ENCODE data around the gene KLRG1. TPM values are rescaled to one million over a fixed set of nuclear protein-coding genes. Genes with fewer than 3 reads are reported as not detected.
A peak's percentile ranks its signal among the peaks of the same experiment; 100 is the strongest.

KLRG1 gene
- total RNA-seq, 2 donors from 2014 or later, result 6.7 to 23.2 TPM

- Mint-ChIP-seq H3K27me3 (no peaks in the 10 kb centered on the region), H3K9me3 (no peaks in the 10 kb centered on the region), H3K4me3 (peak overlapping the region; percentile 55), H3K27ac (peak overlapping the region; percentile 64 to 79), H3K4me1 (ENCODE audit: low read depth in 2 of 2) (peaks cover 54 to 61% of the 10 kb centered on the region in 2 donors), H3K36me3 (peaks cover 8% of the 10 kb centered on the region)
- DNase-seq (ENCODE audit: low spot score), result no peak
- ATAC-seq, result no peak
Observed at GRCh38 chr12:8995021-8995775, 5.9 kb downstream of the KLRG1 start.

DNA sequence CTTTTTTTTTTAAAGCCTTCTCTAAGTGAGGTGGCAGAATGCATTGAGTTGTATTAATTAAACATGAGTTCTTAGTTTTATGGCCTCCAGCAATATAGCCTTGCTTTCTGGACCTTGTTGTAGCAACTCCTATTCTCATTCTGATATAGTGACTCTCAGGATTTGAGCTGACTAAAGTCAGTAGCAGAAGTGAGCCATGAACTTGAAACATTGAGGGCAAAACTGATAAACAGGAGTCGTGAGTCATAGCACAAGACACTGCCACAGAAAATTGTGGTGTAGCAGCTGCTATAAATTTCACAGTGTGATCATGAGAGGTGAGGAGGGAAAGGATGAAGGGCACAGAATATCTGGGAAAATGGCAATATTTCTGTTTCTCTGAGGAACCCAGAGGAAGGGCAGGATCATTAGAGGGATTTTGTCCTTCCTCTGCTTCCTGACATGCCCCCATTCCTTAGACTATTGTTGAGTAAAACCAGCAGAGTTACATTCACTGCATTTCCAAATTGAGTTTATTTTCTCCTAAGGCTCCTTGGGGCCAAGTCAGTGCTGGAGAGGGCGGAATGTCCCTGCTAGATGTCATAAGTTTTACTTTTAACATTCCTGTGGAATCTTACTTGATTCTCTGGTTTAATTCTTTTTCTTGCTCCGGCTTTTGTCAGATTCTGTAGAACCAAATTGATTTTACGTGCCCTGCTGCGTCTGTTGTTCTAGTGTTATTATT lies 7.5 kb downstream of the KLRG1 start:
- Mint-ChIP-seq H3K27ac (peak overlapping the region; percentile 64 to 79), H3K36me3 (peaks cover 8% of the 10 kb centered on the region)

DNA sequence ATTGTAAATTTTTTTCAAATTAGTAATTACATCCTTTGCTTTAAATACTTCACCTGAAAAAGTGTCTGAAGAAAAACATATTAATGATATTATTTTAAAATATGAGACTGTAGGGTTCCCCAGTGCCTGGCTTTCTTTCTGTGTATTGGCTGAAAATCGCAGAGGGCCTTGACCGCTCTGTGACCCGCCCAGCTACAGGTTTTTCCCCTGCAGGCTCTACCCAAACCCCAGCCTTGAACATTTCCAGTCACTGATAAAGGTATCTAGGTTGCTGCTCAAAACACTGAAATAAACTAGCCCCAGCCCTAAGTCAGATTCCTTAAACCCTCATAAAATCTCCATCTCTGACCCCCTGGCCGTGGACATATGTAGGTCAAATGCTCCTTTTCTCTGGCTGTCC lies 11.9 kb downstream of the KLRG1 start:
- H3K36me3 Mint-ChIP-seq, result peaks cover 8% of the 10 kb centered on the region
- H3K4me3 Mint-ChIP-seq, result peak overlapping the region; percentile 66

More for the DNA sequence above, 7.5 kb downstream of the KLRG1 start:
- peak overlapping the region; percentile 55 for H3K4me3 Mint-ChIP-seq
- no peaks in the 10 kb centered on the region for H3K9me3 Mint-ChIP-seq
- H3K4me1 Mint-ChIP-seq (ENCODE audit: low read depth in 2 of 2), result peaks cover 60 to 71% of the 10 kb centered on the region in 2 donors
- no peaks in the 10 kb centered on the region for H3K27me3 Mint-ChIP-seq
- DNase-seq (ENCODE audit: low spot score) (no peak), ATAC-seq (peak; percentile 90)

GRCh38 chr12:9002335-9002734 lies 13.0 kb downstream of the KLRG1 start:
- H3K36me3 Mint-ChIP-seq, result peaks cover 8% of the 10 kb centered on the region

More for the DNA sequence above, 11.9 kb downstream of the KLRG1 start:
- Mint-ChIP-seq H3K9me3 (no peaks in the 10 kb centered on the region), H3K4me1 (ENCODE audit: low read depth in 2 of 2) (peaks cover 49 to 66% of the 10 kb centered on the region in 2 donors), H3K27ac (peak overlapping the region; percentile 57 to 74), H3K27me3 (no peaks in the 10 kb centered on the region)
- ATAC-seq (no peak), DNase-seq (ENCODE audit: low spot score) (no peak)

GRCh38 chr12:9022592-9022991 lies 33.2 kb downstream of the KLRG1 start:
- Mint-ChIP-seq H3K36me3 (peaks cover 11% of the 10 kb centered on the region), H3K4me3 (no peak overlapping the region), H3K27ac (no peak overlapping the region), H3K27me3 (no peaks in the 10 kb centered on the region), H3K4me1 (ENCODE audit: low read depth in 2 of 2) (peaks cover 5 to 6% of the 10 kb centered on the region in 2 donors), H3K9me3 (peaks cover under 1% of the 10 kb centered on the region)
- no peak for ATAC-seq
- no peak for DNase-seq (ENCODE audit: low spot score)

More at GRCh38 chr12:9002335-9002734, 13.0 kb downstream of the KLRG1 start:
- Mint-ChIP-seq H3K27me3 (no peaks in the 10 kb centered on the region), H3K4me1 (ENCODE audit: low read depth in 2 of 2) (peaks cover 48 to 61% of the 10 kb centered on the region in 2 donors), H3K27ac (peak overlapping the region; percentile 73 to 76), H3K9me3 (no peaks in the 10 kb centered on the region), H3K4me3 (peak overlapping the region; percentile 64)
- ATAC-seq, result no peak
- DNase-seq (ENCODE audit: low spot score), result no peak

DNA sequence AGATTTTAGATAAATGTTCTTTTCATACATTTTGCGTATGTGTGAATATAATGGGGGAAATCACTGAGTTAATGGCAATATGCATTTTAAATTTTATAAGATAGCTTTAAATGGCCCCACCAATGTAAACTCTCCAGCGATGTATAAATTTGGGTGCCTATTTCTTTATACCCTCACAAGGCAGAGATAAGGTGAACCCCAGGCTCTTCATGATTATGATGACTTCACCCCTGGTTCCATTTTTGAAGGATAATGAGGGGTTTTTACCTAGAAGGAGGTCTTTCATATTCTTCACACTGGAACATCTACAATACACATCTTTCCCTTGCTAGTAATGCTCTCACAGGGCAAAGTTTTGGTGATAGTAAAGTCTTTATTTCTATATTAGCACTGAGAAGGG lies 35.2 kb downstream of the KLRG1 start:
- no peaks in the 10 kb centered on the region for H3K27me3 Mint-ChIP-seq
- H3K27ac Mint-ChIP-seq, result no peak overlapping the region
- ATAC-seq (no peak), DNase-seq (ENCODE audit: low spot score) (no peak)
- peaks cover 12 to 14% of the 10 kb centered on the region in 2 donors for H3K4me1 Mint-ChIP-seq (ENCODE audit: low read depth in 2 of 2)
- H3K9me3 Mint-ChIP-seq, result no peaks in the 10 kb centered on the region
- no peak overlapping the region for H3K4me3 Mint-ChIP-seq
- peaks cover 6% of the 10 kb centered on the region for H3K36me3 Mint-ChIP-seq

DNA sequence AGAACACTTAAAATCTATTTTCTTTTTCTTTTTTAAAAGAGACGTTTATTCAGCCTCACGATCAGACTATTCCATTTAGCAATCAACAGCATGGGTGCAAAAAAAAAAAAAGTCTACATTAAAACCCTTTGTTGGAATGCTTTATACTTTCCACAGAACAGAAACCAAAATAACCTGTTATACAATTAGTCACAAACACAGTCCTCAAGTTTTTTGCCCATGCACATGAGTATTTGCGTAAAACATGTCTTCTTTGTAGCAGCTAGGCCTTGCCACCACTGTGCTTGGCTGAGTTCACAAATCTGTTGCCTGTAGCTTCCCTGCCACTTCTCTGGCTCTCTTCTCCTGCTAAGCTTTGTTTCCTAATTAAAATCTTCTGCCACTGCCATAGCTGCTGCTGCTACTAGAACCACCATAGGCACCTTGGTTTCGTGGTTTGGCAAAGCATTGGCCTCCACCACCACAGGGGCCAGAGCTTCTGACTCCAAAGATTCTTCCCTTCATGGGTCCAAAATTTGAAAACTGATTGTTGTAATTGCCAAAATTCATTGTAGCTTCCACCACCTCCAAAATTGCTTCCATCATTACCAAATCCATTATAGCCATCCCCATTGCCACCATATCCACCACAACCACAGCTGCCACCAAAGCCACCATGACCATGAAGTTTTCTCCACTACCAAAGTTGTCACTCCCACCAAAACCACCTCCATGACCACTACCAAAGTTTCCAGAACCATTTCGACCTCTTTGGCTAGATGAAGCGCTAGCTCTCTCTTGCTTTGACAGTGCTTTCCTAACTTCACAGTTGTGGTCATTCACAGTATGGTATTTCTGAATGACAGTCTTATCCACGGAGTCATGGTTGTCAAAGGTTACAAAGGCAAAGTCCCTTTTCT lies 38.1 kb downstream of the KLRG1 start:
- peaks cover 6% of the 10 kb centered on the region for H3K36me3 Mint-ChIP-seq
- H3K4me3 Mint-ChIP-seq, result peak overlapping the region; percentile 72
- peak overlapping the region; percentile 82 to 83 for H3K27ac Mint-ChIP-seq
- no peaks in the 10 kb centered on the region for H3K9me3 Mint-ChIP-seq
- H3K27me3 Mint-ChIP-seq, result no peaks in the 10 kb centered on the region
- DNase-seq (ENCODE audit: low spot score) (peak; percentile 74), ATAC-seq (peak; percentile 57 to 78)
- peaks cover 18 to 20% of the 10 kb centered on the region in 2 donors for H3K4me1 Mint-ChIP-seq (ENCODE audit: low read depth in 2 of 2)

DNA sequence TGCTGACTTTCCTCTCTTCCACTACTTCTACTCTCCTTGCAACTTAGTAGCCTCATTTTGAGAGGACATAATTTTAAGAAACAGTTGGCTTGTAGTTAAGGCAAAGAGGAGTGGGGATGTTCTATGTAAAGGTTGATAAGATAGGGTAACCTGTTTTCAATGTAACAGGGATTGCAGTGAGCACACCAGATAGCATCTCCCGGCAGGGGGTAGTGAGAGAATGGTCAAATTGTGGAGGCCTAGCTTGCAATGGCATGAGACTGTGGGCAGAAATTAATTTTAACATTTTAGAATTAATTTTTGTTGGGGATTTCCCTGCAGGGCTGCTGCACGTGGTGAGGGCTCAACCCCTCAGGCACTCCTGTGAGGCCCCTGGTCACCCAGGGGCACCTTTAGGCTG lies 41.4 kb downstream of the KLRG1 start:
- H3K36me3 Mint-ChIP-seq, result peaks cover 6% of the 10 kb centered on the region
- peak overlapping the region in 1 of 2 donors; percentile 78 for H3K27ac Mint-ChIP-seq
- H3K9me3 Mint-ChIP-seq, result no peaks in the 10 kb centered on the region

DNA sequence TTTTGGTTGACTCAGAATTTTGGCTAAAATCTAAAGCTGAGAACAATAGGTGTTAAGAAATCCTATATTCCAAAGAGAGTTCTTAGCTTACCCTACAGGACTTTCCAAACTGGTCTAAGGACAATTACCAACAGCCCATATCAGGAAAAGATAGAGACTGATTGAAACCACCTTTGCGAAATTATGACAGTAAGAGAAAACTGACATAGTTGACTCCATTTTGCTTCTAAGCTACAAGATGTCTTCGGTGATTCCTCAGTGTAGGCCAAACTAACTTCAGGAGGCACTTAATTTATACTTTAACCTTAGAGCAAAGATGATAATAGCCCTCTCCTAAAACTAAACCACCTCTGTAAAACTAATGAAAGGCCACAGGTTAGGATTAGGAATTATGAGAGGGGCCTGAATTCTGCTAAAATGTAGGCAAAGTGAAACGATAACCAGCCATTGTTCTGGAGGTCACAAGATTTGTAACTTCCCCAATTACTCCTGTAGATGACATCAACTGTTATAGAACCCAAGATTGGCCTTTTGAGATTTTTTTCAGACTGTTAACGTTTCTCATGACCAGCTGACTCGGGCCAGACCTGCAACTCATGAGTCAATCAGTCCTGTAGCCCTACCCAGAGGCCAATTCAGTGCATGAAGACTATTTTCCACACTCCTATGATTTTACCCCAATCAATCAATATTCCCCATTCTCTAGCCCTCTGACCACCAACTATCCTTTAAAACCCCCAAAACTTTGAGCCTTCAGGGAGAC lies 43.0 kb downstream of the KLRG1 start:
- Mint-ChIP-seq H3K36me3 (peaks cover 5% of the 10 kb centered on the region), H3K27me3 (no peaks in the 10 kb centered on the region), H3K27ac (peak overlapping the region; percentile 38 to 91), H3K4me3 (no peak overlapping the region), H3K4me1 (ENCODE audit: low read depth in 2 of 2) (peaks cover 39 to 43% of the 10 kb centered on the region in 2 donors), H3K9me3 (no peaks in the 10 kb centered on the region)
- ATAC-seq (peak; percentile 38 to 51), DNase-seq (ENCODE audit: low spot score) (no peak)

More for the DNA sequence above, 41.4 kb downstream of the KLRG1 start:
- Mint-ChIP-seq H3K4me1 (ENCODE audit: low read depth in 2 of 2) (peaks cover 36 to 37% of the 10 kb centered on the region in 2 donors), H3K27me3 (no peaks in the 10 kb centered on the region), H3K4me3 (no peak overlapping the region)
- ATAC-seq, result no peak
- no peak for DNase-seq (ENCODE audit: low spot score)

GRCh38 chr12:9033265-9033887 lies 44.0 kb downstream of the KLRG1 start:
- Mint-ChIP-seq H3K9me3 (no peaks in the 10 kb centered on the region), H3K27me3 (no peaks in the 10 kb centered on the region), H3K27ac (peak overlapping the region; percentile 38 to 91), H3K4me3 (peak overlapping the region; percentile 47), H3K4me1 (ENCODE audit: low read depth in 2 of 2) (peaks cover 36 to 41% of the 10 kb centered on the region in 2 donors), H3K36me3 (no peaks in the 10 kb centered on the region)
- DNase-seq (ENCODE audit: low spot score) (peak; percentile 66), ATAC-seq (peak; percentile 46 to 84)

DNA sequence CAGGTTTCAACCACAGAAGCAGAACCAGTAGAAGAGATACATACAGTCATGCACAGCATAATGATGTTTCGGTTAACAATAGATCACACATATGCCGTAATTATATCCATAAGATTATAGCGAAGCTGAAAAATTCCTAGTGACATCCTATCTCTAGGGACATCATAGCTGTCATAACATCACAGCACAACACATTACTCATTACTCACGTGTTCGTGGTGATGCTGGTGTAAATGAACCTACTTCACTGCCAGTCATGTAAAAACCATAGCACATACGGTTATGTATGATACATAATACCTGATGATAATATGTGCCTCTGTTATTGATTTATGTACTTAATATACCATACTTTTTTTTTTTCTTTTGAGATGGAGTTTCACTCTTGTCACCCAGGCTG lies 44.7 kb downstream of the KLRG1 start:
- H3K27me3 Mint-ChIP-seq, result no peaks in the 10 kb centered on the region
- no peaks in the 10 kb centered on the region for H3K9me3 Mint-ChIP-seq
- no peak overlapping the region for H3K4me3 Mint-ChIP-seq
- peak; percentile 70 to 72 for ATAC-seq
- peaks cover 37 to 44% of the 10 kb centered on the region in 2 donors for H3K4me1 Mint-ChIP-seq (ENCODE audit: low read depth in 2 of 2)
- no peak for DNase-seq (ENCODE audit: low spot score)
- peak overlapping the region; percentile 38 to 91 for H3K27ac Mint-ChIP-seq
- H3K36me3 Mint-ChIP-seq, result no peaks in the 10 kb centered on the region

DNA sequence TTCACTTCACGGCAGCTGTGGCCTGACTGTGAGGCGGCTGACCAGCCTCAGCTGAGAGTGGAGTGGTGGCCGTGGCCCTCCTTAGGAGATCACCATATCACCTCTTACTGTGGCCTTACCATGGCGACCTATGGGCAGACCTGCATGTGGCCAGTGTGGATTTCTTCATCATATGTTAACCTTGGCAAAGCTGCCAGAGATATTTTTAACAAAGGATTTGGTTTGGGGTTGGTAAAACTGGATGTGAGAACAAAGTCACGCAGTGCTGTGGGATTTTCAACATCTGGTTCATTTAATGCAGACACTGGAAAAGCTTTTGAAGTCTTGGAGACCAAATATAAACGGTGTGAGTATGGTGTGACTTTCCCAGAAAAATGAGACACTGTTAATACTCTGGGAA lies 46.9 kb downstream of the KLRG1 start:
- Mint-ChIP-seq H3K4me3 (no peak overlapping the region), H3K9me3 (no peaks in the 10 kb centered on the region), H3K36me3 (no peaks in the 10 kb centered on the region), H3K27ac (peak overlapping the region; percentile 11 to 51), H3K4me1 (ENCODE audit: low read depth in 2 of 2) (peaks cover 37 to 46% of the 10 kb centered on the region in 2 donors), H3K27me3 (no peaks in the 10 kb centered on the region)
- ATAC-seq (no peak), DNase-seq (ENCODE audit: low spot score) (no peak)
